Osteoblast (primary cell): ENCODE measurements around the gene HHAT. TPM values are rescaled to one million over a fixed set of nuclear protein-coding genes. Genes with fewer than 3 reads are reported as not detected.

ENCODE experiments used
- DNase-seq: peaks from one replicate; pipeline ENCODE4 v3.0.0; 2011; ENCODE audit warnings: low spot score, mixed read lengths; ENCODE audit not compliant: insufficient read length; ENCODE audit errors: missing footprints
- H2AFZ ChIP-seq: 2 replicates; pipeline ENCODE4 v1.6.0; 2011; ENCODE audit warnings: mild to moderate bottlenecking, low read length
- H3K27ac ChIP-seq: 2 replicates; pipeline ENCODE4 v1.5.1; 2011; ENCODE audit warnings: mild to moderate bottlenecking, low read depth, low read length, moderate library complexity
- H3K27me3 ChIP-seq: 2 replicates; pipeline ENCODE4 v1.6.0; 2012; ENCODE audit warnings: mild to moderate bottlenecking, control low read depth, inconsistent platforms, low read length, moderate library complexity; ENCODE audit not compliant: insufficient read depth
- H3K36me3 ChIP-seq: 2 replicates; pipeline ENCODE4 v1.5.1; 2011; ENCODE audit warnings: mild to moderate bottlenecking, low read length, control low read depth, moderate library complexity; ENCODE audit not compliant: insufficient read depth
- H3K4me1 ChIP-seq: 2 replicates; pipeline ENCODE4 v1.5.1; 2011; ENCODE audit warnings: mild to moderate bottlenecking, low read length, control low read depth, moderate library complexity; ENCODE audit not compliant: insufficient read depth
- H3K4me2 ChIP-seq: 2 replicates; pipeline ENCODE4 v1.6.0; 2011; ENCODE audit warnings: mild to moderate bottlenecking, low read length; ENCODE audit not compliant: insufficient read depth
- H3K4me3 ChIP-seq: fragments of 200-600 bp; sonication (generic); 3 replicates; pipeline ENCODE4 v1.5.1; 2012; ENCODE audit warnings: mild to moderate bottlenecking, low read length, inconsistent platforms; ENCODE audit not compliant: insufficient read depth
- H3K79me2 ChIP-seq: 2 replicates; pipeline ENCODE4 v1.6.0; 2012; ENCODE audit warnings: mild to moderate bottlenecking, low read length, control low read depth, inconsistent platforms; ENCODE audit not compliant: insufficient read depth
- H3K9me3 ChIP-seq: 2 replicates; pipeline ENCODE4 v1.5.1; 2011; ENCODE audit warnings: low read depth, low read length, control low read depth
- H4K20me1 ChIP-seq: 2 replicates; pipeline ENCODE4 v1.6.0; 2012; ENCODE audit warnings: mild to moderate bottlenecking, low read length, control low read depth; ENCODE audit not compliant: insufficient read depth
- CTCF ChIP-seq: IDR thresholded peaks from 2 replicates; pipeline ENCODE4 v1.5.1; 2011; ENCODE audit warnings: mild to moderate bottlenecking, low read depth, low read length, moderate library complexity; ENCODE audit errors: extremely low read depth
- total RNA-seq: library from RNA; depleted of rRNA; stranded (reverse); fragments of >200 nt; gene quantifications from 2 replicates; pipeline ENCODE4 v1.2.3, GENCODE V29; 2012

Gene HHAT
- total RNA-seq, 1 donor, result 5.1 TPM

GRCh38 chr1:210678306-210678705 is 349.6 kb downstream of the HHAT start:
- DNase-seq, result no peak
- Histone ChIP-seq H3K4me3 (no peak overlapping the region), H3K4me1 (no peaks in the 10 kb centered on the region), H3K27ac (no peak overlapping the region), H3K4me2 (no peak overlapping the region), H3K9me3 (no peaks in the 10 kb centered on the region), H3K36me3 (peaks cover 3% of the 10 kb centered on the region), H4K20me1 (no peaks in the 10 kb centered on the region), H3K27me3 (no peaks in the 10 kb centered on the region), H3K79me2 (no peaks in the 10 kb centered on the region), H2AFZ (no peak overlapping the region)
- no peak for TF ChIP-seq CTCF

- Histone ChIP-seq H3K79me2 (no peaks in the 10 kb centered on the region), H3K4me2 (no peak overlapping the region), H3K9me3 (no peaks in the 10 kb centered on the region), H3K4me3 (no peak overlapping the region), H2AFZ (no peak overlapping the region), H3K36me3 (peaks cover 3% of the 10 kb centered on the region), H4K20me1 (no peaks in the 10 kb centered on the region), H3K27ac (no peak overlapping the region), H3K4me1 (no peaks in the 10 kb centered on the region), H3K27me3 (no peaks in the 10 kb centered on the region)
- no peak for TF ChIP-seq CTCF
- no peak for DNase-seq
Observed at GRCh38 chr1:210681158-210681557, 352.5 kb downstream of the HHAT start.

- peak; percentile 57 for DNase-seq
- H4K20me1 ChIP-seq, result no peaks in the 10 kb centered on the region
- TF ChIP-seq CTCF, result no peak
- H3K27ac ChIP-seq, result no peak overlapping the region
- H3K36me3 ChIP-seq, result peaks cover 3% of the 10 kb centered on the region
- H3K9me3 ChIP-seq, result no peaks in the 10 kb centered on the region
- H3K4me2 ChIP-seq, result no peak overlapping the region
- no peak overlapping the region for H3K4me3 ChIP-seq
- peaks cover 16% of the 10 kb centered on the region for H3K4me1 ChIP-seq
- H3K79me2 ChIP-seq, result no peaks in the 10 kb centered on the region
- H2AFZ ChIP-seq, result no peak overlapping the region
- H3K27me3 ChIP-seq, result no peaks in the 10 kb centered on the region
Observed at GRCh38 chr1:210683403-210684047, 354.8 kb downstream of the HHAT start.

DNA sequence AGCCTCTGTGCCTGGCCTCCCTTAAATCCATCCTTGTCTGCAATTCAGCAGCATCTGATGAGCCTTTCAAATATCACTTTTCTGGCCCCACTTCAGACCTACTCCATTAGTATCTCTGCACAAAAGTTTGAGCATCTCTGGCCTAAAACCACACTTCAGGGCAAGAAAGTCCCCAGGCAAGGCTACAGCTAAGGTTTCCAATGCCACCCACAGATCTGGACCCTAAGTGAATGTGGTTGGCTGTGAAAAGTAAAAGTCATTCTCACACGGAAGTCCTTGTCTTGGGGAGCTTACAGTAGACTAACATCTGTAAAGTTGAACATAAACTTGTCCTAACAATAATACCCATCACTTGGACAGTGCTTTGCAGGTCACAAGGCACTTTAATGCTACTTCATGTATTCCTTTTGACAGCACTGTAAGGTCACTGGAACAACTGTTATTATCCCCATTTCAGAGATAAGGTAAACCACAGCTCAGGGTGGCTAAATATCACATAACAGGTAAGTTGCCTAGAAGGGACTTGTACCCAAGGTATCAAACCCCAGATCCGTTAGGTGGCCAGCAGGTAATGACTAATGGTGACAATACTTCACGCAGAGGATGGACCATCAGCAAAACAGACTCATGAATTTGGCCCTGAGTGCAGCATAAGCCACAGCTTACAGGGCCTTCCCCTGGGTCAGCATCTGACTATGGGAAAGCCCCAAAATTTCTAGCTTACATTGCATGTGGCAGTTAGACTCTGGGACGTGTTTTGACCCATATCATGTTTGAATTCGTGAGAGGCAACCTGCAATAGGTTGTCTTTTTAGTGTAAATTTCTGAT is 356.0 kb downstream of the HHAT start:
- Histone ChIP-seq H3K27ac (no peak overlapping the region), H3K79me2 (no peaks in the 10 kb centered on the region)
- TF ChIP-seq CTCF, result no peak

More for the DNA sequence above, 356.0 kb downstream of the HHAT start:
- H2AFZ ChIP-seq, result no peak overlapping the region
- DNase-seq, result peak; percentile 77
- no peaks in the 10 kb centered on the region for H3K9me3 ChIP-seq
- no peak overlapping the region for H3K4me3 ChIP-seq
- no peaks in the 10 kb centered on the region for H3K27me3 ChIP-seq
- H3K4me1 ChIP-seq, result peaks cover 27% of the 10 kb centered on the region
- no peak overlapping the region for H3K4me2 ChIP-seq
- peaks cover 3% of the 10 kb centered on the region for H3K36me3 ChIP-seq
- H4K20me1 ChIP-seq, result no peaks in the 10 kb centered on the region
